Erythroblast (primary cell): ENCODE measurements around the gene CDSN.

Experiments
- GATA1 ChIP-seq: IDR thresholded peaks from 2 replicates; pipeline ENCODE4 v1.6.1; 2011; ENCODE audit warnings: low read depth, mild to moderate bottlenecking, control low read depth, low read length, moderate library complexity
- POLR2A ChIP-seq: IDR thresholded peaks from 2 replicates; pipeline ENCODE4 v1.6.1; 2011; ENCODE audit warnings: mild to moderate bottlenecking, low read length

DNA sequence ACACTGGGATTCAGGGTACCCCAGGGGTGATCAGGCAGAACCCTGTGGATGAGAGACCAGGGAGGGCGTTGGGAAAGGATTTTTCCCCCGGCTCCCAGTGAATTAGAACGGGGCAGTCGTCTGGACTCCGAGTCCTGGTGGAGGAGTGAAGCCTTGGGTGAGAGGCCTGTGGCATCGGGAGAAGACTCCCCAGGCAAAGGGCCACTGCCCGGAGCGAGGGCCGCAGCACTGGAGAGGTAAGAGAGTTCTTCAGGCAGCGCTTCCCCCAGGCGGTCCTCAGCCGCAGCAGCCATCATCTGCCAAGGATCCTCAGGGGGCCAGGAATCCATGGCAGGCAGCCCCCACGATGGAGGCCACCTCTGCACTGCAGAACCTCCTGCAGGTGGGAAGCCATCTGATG is 8.5 kb downstream of the CDSN start:
- TF ChIP-seq POLR2A: no peak
- TF ChIP-seq GATA1: no peak
